Endothelial cell of umbilical vein (primary cell): ENCODE results near the gene CUX1. TPM values are rescaled to one million over a fixed set of nuclear protein-coding genes. Genes with fewer than 3 reads are reported as not detected.

Source experiments
- BruUV-seq: library from RNA; stranded (reverse); fragments of 400-500 nt; replicated peaks from 2 replicates; lab custom pipeline; 2021; lab: Mats Ljungman, UMichigan
- CTCF ChIA-PET: fragments of 300-600, 350-600 bp; sonication (Branson Sonifier 250); formaldehyde crosslinking; loops from one replicate; lab custom pipeline; 2021; ENCODE audit warnings: antibody characterized with exemption, inconsistent platforms; lab: Charles Lee
- POLR2A ChIA-PET: fragments of 300-600, 350-600 bp; sonication (Branson Sonifier 250); formaldehyde crosslinking; loops from one replicate; lab custom pipeline; 2021; ENCODE audit warnings: antibody characterized with exemption, inconsistent platforms; lab: Charles Lee
- DNase-seq: peaks from one replicate; pipeline ENCODE4 v3.0.0-alpha.2; 2011; ENCODE audit warnings: low read depth, low spot score
- FAIRE-seq: peaks from 2 replicates; lab custom pipeline; 2011; peaks lifted over from hg19 to GRCh38; lab: Jason Lieb, UNC
- H2AFZ ChIP-seq: 2 replicates; pipeline ENCODE4 v1.6.0; 2012; ENCODE audit warnings: low read depth, low read length, control low read depth, inconsistent platforms
- H3K27ac ChIP-seq: 2 replicates; pipeline ENCODE4 v1.5.1; 2011; ENCODE audit warnings: low read depth, mild to moderate bottlenecking, control low read depth, low read length, moderate library complexity; ENCODE audit not compliant: insufficient read depth
- H3K27me3 ChIP-seq, 2 experiments: 2 replicates each; pipeline versions ENCODE4 v1.6.0 to v1.6.1; 2011; ENCODE audit warnings: low read length in 2 of 2, mixed read lengths in 1 of 2; ENCODE audit not compliant: control insufficient read depth in 2 of 2, insufficient read depth in 2 of 2
- H3K36me3 ChIP-seq, 2 experiments: 2 replicates in 1 of 2; 3 replicates in 1 of 2; pipeline ENCODE4 v1.5.1; 2011; ENCODE audit warnings: low read length in 2 of 2, mild to moderate bottlenecking in 1 of 2, moderate library complexity in 1 of 2; ENCODE audit not compliant: control insufficient read depth in 2 of 2, insufficient read depth in 2 of 2; ENCODE audit errors: extremely low read depth in 1 of 2
- H3K4me1 ChIP-seq: 3 replicates; pipeline ENCODE4 v1.5.1; 2011; ENCODE audit warnings: mild to moderate bottlenecking, low read length; ENCODE audit not compliant: control insufficient read depth, insufficient read depth; ENCODE audit errors: extremely low read depth
- H3K4me2 ChIP-seq: 2 replicates; pipeline ENCODE4 v1.6.1; 2011; ENCODE audit warnings: low read length, control low read depth, mixed read lengths; ENCODE audit not compliant: insufficient read depth
- H3K4me3 ChIP-seq, 3 experiments: fragments of 200-600 bp in 1 of 3; sonication (generic), shearing (Covaris generic) in 1 of 3; replicated peaks in 1 of 3; 2 replicates each; pipeline ENCODE4 v1.5.1; 2011 to 2016; ENCODE audit warnings: control low read depth in 3 of 3, low read length in 3 of 3, mild to moderate bottlenecking in 2 of 3, inconsistent platforms in 1 of 3, low read depth in 1 of 3, moderate library complexity in 1 of 3; ENCODE audit not compliant: insufficient read depth in 1 of 3
- H3K79me2 ChIP-seq: 2 replicates; pipeline ENCODE4 v1.6.0; 2012; ENCODE audit warnings: low read length, inconsistent platforms; ENCODE audit not compliant: control insufficient read depth, insufficient read depth
- H3K9ac ChIP-seq: replicated peaks from 2 replicates; pipeline ENCODE3; 2011; ENCODE audit warnings: low read length, control low read depth; ENCODE audit not compliant: insufficient read depth; ENCODE audit errors: extremely low read depth
- H3K9me1 ChIP-seq: replicated peaks from 3 replicates; pipeline ENCODE4 v1.6.0; 2011; ENCODE audit warnings: mild to moderate bottlenecking, low read length; ENCODE audit not compliant: control insufficient read depth, insufficient read depth; ENCODE audit errors: extremely low read depth
- H3K9me3 ChIP-seq: replicated peaks from 2 replicates; pipeline ENCODE4 v1.5.1; 2012; ENCODE audit warnings: low read length, inconsistent platforms; ENCODE audit not compliant: control insufficient read depth, insufficient read depth
- H4K20me1 ChIP-seq: replicated peaks from 2 replicates; pipeline ENCODE3; 2011; ENCODE audit warnings: mild to moderate bottlenecking, low read length; ENCODE audit not compliant: control insufficient read depth, insufficient read depth; ENCODE audit errors: extremely low read depth
- EZH2 ChIP-seq: IDR thresholded peaks from 2 replicates; pipeline ENCODE4 v1.6.1; 2012; ENCODE audit warnings: borderline replicate concordance, low read depth, mild to moderate bottlenecking, moderate library complexity, low read length, inconsistent platforms; ENCODE audit not compliant: severe bottlenecking
- FOS ChIP-seq: IDR thresholded peaks from 2 replicates; pipeline ENCODE4 v1.6.1; 2011; ENCODE audit warnings: mild to moderate bottlenecking, low read length, moderate library complexity, borderline replicate concordance; ENCODE audit not compliant: insufficient read depth
- GATA2 ChIP-seq: IDR thresholded peaks from 2 replicates; pipeline ENCODE4 v1.7.0; 2011; ENCODE audit warnings: low read depth, mild to moderate bottlenecking, moderate library complexity, mixed read lengths, low read length; ENCODE audit not compliant: insufficient read length, insufficient read depth
- JUN ChIP-seq: IDR thresholded peaks from 2 replicates; pipeline ENCODE4 v1.6.1; 2011; ENCODE audit warnings: borderline replicate concordance, low read depth; ENCODE audit not compliant: insufficient read length, insufficient read depth
- MYC ChIP-seq: IDR thresholded peaks from one replicate; pipeline ENCODE4 v1.6.1; 2011; ENCODE audit warnings: mild to moderate bottlenecking, low read depth, low read length
- POLR2A ChIP-seq: IDR thresholded peaks from 2 replicates; pipeline ENCODE4 v1.6.1; 2012; ENCODE audit warnings: low read depth, mild to moderate bottlenecking, control low read depth, low read length
- POLR2AphosphoS5 ChIP-seq: IDR thresholded peaks from 2 replicates; pipeline ENCODE4 v1.6.1; 2012; ENCODE audit warnings: low read depth, mild to moderate bottlenecking, control low read depth, low read length, moderate library complexity; ENCODE audit not compliant: insufficient read depth
- dilution Hi-C: fragments of 300-500 bp; cut with MboI; formaldehyde crosslinking; loops from one replicate; pipeline ENCODE4 v1.15.0; 2019; ENCODE audit warnings: low sequenced_read_pairs; ENCODE audit not compliant: extremely low pct_ligation_motif_present
- intact Hi-C: fragments of 100-400 bp; cut with micrococcal nuclease; formaldehyde crosslinking; loops from one replicate; pipeline ENCODE4 v1.10.0; 2022
- polyA plus RNA-seq, 4 experiments: library from polyadenylated mRNA; depleted of rRNA in 3 of 4; stranded (reverse) in 3 of 4; unstranded in 1 of 4; fragments of >200 nt; gene quantifications; 2 replicates each; pipeline versions ENCODE4 v1.2.1 to v1.2.3, GENCODE V29; 2011 to 2012; ENCODE audit warnings: missing spikeins in 1 of 4
- total RNA-seq: library from RNA; stranded (reverse); gene quantifications from 2 replicates; pipeline ENCODE4 v1.2.3, GENCODE V29; 2021
- TF ChIP-seq, protein P1 (sequence below): IDR thresholded peaks from 2 replicates; pipeline ENCODE4 v1.6.1; 2011; ENCODE audit not compliant: insufficient read depth, insufficient read length

CUX1 gene
- total and polyA plus RNA-seq, 2 donors (not counting 3 experiments of a cell fraction or from before 2014, with no cell fraction given), result 13.8 to 49.8 TPM

DNA sequence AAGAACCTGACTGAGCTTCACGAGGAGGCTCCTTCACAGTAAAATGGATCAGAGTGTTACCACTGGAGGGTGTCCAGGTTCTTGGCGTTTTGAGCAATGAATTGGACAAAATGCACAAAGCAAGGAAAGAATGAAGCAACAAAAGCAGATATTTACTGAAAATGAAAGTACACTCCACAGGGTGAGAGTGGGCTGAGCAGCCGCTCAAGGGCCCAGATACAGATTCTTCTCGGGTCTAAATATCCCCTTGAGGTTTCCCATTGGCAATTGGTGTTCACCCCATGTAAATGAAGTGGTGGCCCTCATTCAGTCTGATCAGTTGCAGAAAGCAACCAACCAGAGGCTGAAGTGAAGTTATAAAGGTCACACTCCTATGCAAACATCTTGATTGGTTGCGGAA lies 254.6 kb downstream of the CUX1 start:
- TF ChIP-seq MYC (no peak), JUN (no peak), FOS (no peak), EZH2 (no peak), POLR2AphosphoS5 (no peak)
- DNase-seq, result no peak
- Histone ChIP-seq H3K79me2 (no peaks in the 10 kb centered on the region), H3K9me1 (no peaks in the 10 kb centered on the region), H4K20me1 (no peaks in the 10 kb centered on the region), H3K9me3 (no peaks in the 10 kb centered on the region), H3K4me2 (no peak overlapping the region), H2AFZ (no peak overlapping the region), H3K36me3 (peaks cover 0 to 4% of the 10 kb centered on the region in 2 experiments), H3K27me3 (no peaks in the 10 kb centered on the region), H3K4me3 (no peak overlapping the region), H3K9ac (no peak overlapping the region), H3K4me1 (no peaks in the 10 kb centered on the region), H3K27ac (no peak overlapping the region)
- POLR2A ChIA-PET, result no interaction called here
- BruUV-seq, result no TSS peak
- dilution Hi-C loops, result no loop called here
- intact Hi-C loops, result no loop called here
- CTCF ChIA-PET, result no interaction called here
- no peak for FAIRE-seq

DNA sequence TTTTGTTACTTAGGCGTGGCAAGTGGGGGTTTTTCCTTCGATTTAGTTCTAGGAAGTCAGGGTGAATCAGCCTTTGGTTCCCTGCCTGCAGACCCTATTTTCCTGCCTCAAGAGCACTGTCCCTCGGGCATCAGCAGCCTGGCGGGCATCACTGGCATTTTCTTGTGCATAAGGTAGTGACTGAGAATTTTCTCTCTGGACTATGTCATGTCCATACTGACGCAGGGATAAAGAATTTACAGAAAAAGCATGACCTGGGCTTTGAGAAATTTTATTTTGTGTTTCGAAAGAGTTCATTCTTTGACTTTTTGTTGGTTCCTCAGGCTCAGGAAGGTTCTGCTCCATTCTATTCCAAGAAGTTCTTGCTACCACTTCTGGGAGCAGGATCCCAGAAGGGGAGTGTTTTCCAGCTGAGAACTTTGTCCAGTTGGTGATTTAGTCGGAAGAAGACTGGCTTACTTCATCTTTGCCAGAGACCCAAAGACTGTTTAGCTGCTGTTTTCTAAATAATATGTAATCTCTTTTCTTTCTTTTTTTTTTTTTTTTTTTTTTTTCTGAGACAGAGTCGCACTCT lies 255.3 kb downstream of the CUX1 start:
- no peak overlapping the region for H3K27ac ChIP-seq
- ChIA-PET CTCF (interaction anchor here (0.7 kb wide), 1 partner anchor 138 kb away, joined by 3 read pairs; no protein-coding TSS in a partner anchor), POLR2A (no interaction called here)
- dilution Hi-C loops (no loop called here), intact Hi-C loops (no loop called here)
- H3K36me3 ChIP-seq, result peaks cover 0 to 4% of the 10 kb centered on the region in 2 experiments
- no peaks in the 10 kb centered on the region for H3K9me1 ChIP-seq
- DNase-seq (no peak), FAIRE-seq (no peak)
- no peak overlapping the region for H2AFZ ChIP-seq
- BruUV-seq, result no TSS peak
- TF ChIP-seq POLR2AphosphoS5 (no peak), FOS (no peak), GATA2 (no peak), MYC (no peak), EZH2 (no peak), POLR2A (no peak)
- TF ChIP-seq, protein P1, sequence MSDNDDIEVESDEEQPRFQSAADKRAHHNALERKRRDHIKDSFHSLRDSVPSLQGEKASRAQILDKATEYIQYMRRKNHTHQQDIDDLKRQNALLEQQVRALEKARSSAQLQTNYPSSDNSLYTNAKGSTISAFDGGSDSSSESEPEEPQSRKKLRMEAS, result no peak
- H3K4me3 ChIP-seq, result no peak overlapping the region
- H3K4me2 ChIP-seq, result no peak overlapping the region
- H3K27me3 ChIP-seq, result no peaks in the 10 kb centered on the region
- H3K79me2 ChIP-seq, result no peaks in the 10 kb centered on the region
- H4K20me1 ChIP-seq, result no peaks in the 10 kb centered on the region
- H3K9ac ChIP-seq, result no peak overlapping the region
- H3K9me3 ChIP-seq, result no peaks in the 10 kb centered on the region
- H3K4me1 ChIP-seq, result no peaks in the 10 kb centered on the region
